HepG2 (cell line): Measurements from ENCODE around the gene COL27A1. TPM values are rescaled to one million over a fixed set of nuclear protein-coding genes. Genes with fewer than 3 reads are reported as not detected.

Experiments
- ATAC-seq: fragments of 200-7000 bp; cut with Tn5 transposase; 3 replicates; pipeline ENCODE4 v1.9.1; 2020; ENCODE audit warnings: mild to moderate bottlenecking, moderate library complexity
- BruUV-seq: library from RNA; stranded (reverse); fragments of 400-500 nt; replicated peaks from 2 replicates; lab custom pipeline; 2021; lab: Mats Ljungman, UMichigan
- CTCF ChIA-PET: fragments of 300-600 bp; formaldehyde crosslinking; extraction: SDS; loops from one replicate; lab custom pipeline; 2021; ENCODE audit warnings: low total read pairs, inconsistent platforms, low intra/inter-chr PET ratio; lab: Yijun Ruan, JAX
- POLR2A ChIA-PET: fragments of 350-600 bp; sonication (Branson Sonifier 250); formaldehyde crosslinking; loops from one replicate; lab custom pipeline; 2020; ENCODE audit warnings: antibody characterized with exemption, inconsistent platforms; lab: Yijun Ruan, JAX
- DNase-seq: peaks from one replicate; pipeline ENCODE4 v3.0.0-alpha.2; 2015; ENCODE audit warnings: low spot score
- FAIRE-seq: peaks from 3 replicates; lab custom pipeline; 2011; peaks lifted over from hg19 to GRCh38; lab: Jason Lieb, UNC
- H2AFZ ChIP-seq: one replicate; pipeline ENCODE4 v1.6.1; 2011; ENCODE audit warnings: low read length, inconsistent platforms
- H3K27ac ChIP-seq: fragments of 300-600 bp; 3 replicates; pipeline ENCODE4 v1.8.0; 2011; ENCODE audit warnings: mixed run types, mild to moderate bottlenecking, mixed read lengths, low read length, inconsistent platforms; ENCODE audit not compliant: insufficient read depth; ENCODE audit errors: extremely low read length
- H3K27me3 ChIP-seq, 2 experiments: fragments of 200-600 bp in 1 of 2; 2 replicates in 1 of 2; 3 replicates in 1 of 2; pipeline versions ENCODE4 v1.6.0 to v1.8.0; 2011; ENCODE audit warnings: low read length in 2 of 2, mild to moderate bottlenecking in 2 of 2, moderate library complexity in 2 of 2, inconsistent platforms in 1 of 2; ENCODE audit not compliant: insufficient read depth in 2 of 2, control insufficient read depth in 1 of 2
- H3K36me3 ChIP-seq, 2 experiments: fragments of 200-600 bp in 1 of 2; replicated peaks in 1 of 2; 2 replicates in 1 of 2; 3 replicates in 1 of 2; pipeline versions ENCODE4 v1.5.1 to v1.8.0; 2011; ENCODE audit warnings: low read length in 2 of 2, inconsistent platforms in 1 of 2; ENCODE audit not compliant: insufficient read depth in 2 of 2, control insufficient read depth in 1 of 2
- H3K4me1 ChIP-seq: 2 replicates; pipeline ENCODE4 v1.5.1; 2012; ENCODE audit warnings: low read length, inconsistent platforms; ENCODE audit not compliant: insufficient read depth
- H3K4me2 ChIP-seq: 2 replicates; pipeline ENCODE4 v1.6.0; 2011; ENCODE audit warnings: low read depth, low read length, inconsistent platforms
- H3K4me3 ChIP-seq, 3 experiments: fragments of 200-600 bp in 1 of 3; sonication (generic), shearing (Covaris generic) in 1 of 3; replicated peaks in 1 of 3; 2 replicates each; pipeline ENCODE4 v1.5.1; 2011 to 2016; ENCODE audit warnings: low read length in 3 of 3, inconsistent platforms in 2 of 3, low read depth in 2 of 3, mild to moderate bottlenecking in 2 of 3, control low read depth in 1 of 3, mixed read lengths in 1 of 3; ENCODE audit not compliant: insufficient read depth in 1 of 3
- H3K79me2 ChIP-seq: one replicate; pipeline ENCODE4 v1.6.1; 2011; ENCODE audit warnings: low read length, inconsistent platforms; ENCODE audit not compliant: insufficient read depth
- H3K9ac ChIP-seq: 2 replicates; pipeline ENCODE4 v1.6.0; 2011; ENCODE audit warnings: mild to moderate bottlenecking, low read depth, low read length, inconsistent platforms; ENCODE audit not compliant: insufficient read depth
- H3K9me3 ChIP-seq: 2 replicates; pipeline ENCODE4 v1.5.1; 2012; ENCODE audit warnings: mild to moderate bottlenecking, low read length
- H4K20me1 ChIP-seq: 2 replicates; pipeline ENCODE4 v1.6.0; 2011; ENCODE audit warnings: inconsistent platforms, mild to moderate bottlenecking, low read length, moderate library complexity; ENCODE audit not compliant: insufficient read depth
- AGO2 ChIP-seq: fragments of 200-400 bp; formaldehyde crosslinking; optimal IDR thresholded peaks from 2 replicates; pipeline ENCODE3; 2017; ENCODE audit warnings: mild to moderate bottlenecking, low read depth, low read length, moderate library complexity
- FOXA1 ChIP-seq, 2 experiments: fragments of 450-650 bp in 1 of 2; sonication (generic) in 1 of 2; formaldehyde crosslinking in 1 of 2; IDR thresholded peaks; 2 replicates each; pipeline versions ENCODE4 v1.4.0 to v1.6.1; 2016 to 2020; ENCODE audit warnings: missing genetic modification reagents in 1 of 2
- FOXJ3 ChIP-seq: sonication (generic); formaldehyde crosslinking; IDR thresholded peaks from 2 replicates; pipeline ENCODE4 v1.4.0; 2020; ENCODE audit warnings: missing genetic modification reagents, mild to moderate bottlenecking, borderline replicate concordance
- FOXK1 ChIP-seq: sonication (generic); formaldehyde crosslinking; IDR thresholded peaks from 2 replicates; pipeline ENCODE4 v1.4.0; 2020; ENCODE audit warnings: low read depth, missing genetic modification reagents, borderline replicate concordance
- HMGA1 ChIP-seq: sonication (generic); formaldehyde crosslinking; conservative IDR thresholded peaks from 2 replicates; pipeline ENCODE4 v1.4.0; 2020; ENCODE audit warnings: missing genetic modification reagents
- HNRNPLL ChIP-seq: fragments of 200-400 bp; formaldehyde crosslinking; IDR thresholded peaks from 2 replicates; pipeline ENCODE4 v1.6.1; 2017; ENCODE audit warnings: mild to moderate bottlenecking, low read depth, low read length; ENCODE audit not compliant: poor library complexity, severe bottlenecking
- MIER2 ChIP-seq: IDR thresholded peaks from 2 replicates; pipeline ENCODE4 v1.6.1; 2016; ENCODE audit warnings: missing biosample characterization, missing genetic modification reagents
- MZF1 ChIP-seq: sonication (generic); formaldehyde crosslinking; IDR thresholded peaks from 2 replicates; pipeline ENCODE4 v1.8.1; 2023; ENCODE audit warnings: mild to moderate bottlenecking, missing genetic modification reagents, borderline replicate concordance
- RBFOX2 ChIP-seq: fragments of 200-400 bp; formaldehyde crosslinking; IDR thresholded peaks from 2 replicates; pipeline ENCODE4 v1.6.1; 2017; ENCODE audit warnings: low read depth, mild to moderate bottlenecking, low read length
- RFXANK ChIP-seq: IDR thresholded peaks from 2 replicates; pipeline ENCODE4 v1.6.1; 2016
- SOX13 ChIP-seq, 3 experiments: fragments of 450-650 bp in 1 of 3; sonication (generic) in 1 of 3; formaldehyde crosslinking in 1 of 3; IDR thresholded peaks in 2 of 3; conservative IDR thresholded peaks in 1 of 3; 2 replicates each; pipeline versions ENCODE4 v1.5.0 to v1.6.1; 2016 to 2020; ENCODE audit warnings: antibody characterized with exemption in 1 of 3, mild to moderate bottlenecking in 1 of 3, missing compliant biosample characterization in 1 of 3, missing genetic modification reagents in 1 of 3, moderate library complexity in 1 of 3
- XBP1 ChIP-seq: sonication (generic); formaldehyde crosslinking; IDR thresholded peaks from 2 replicates; pipeline ENCODE4 v1.5.0; 2020; ENCODE audit warnings: missing genetic modification reagents
- YY1 ChIP-seq: IDR thresholded peaks from 2 replicates; pipeline ENCODE4 v1.6.1; 2011; ENCODE audit warnings: low read length, low read depth, moderate library complexity, mild to moderate bottlenecking; ENCODE audit not compliant: insufficient read depth, insufficient replicate concordance
- ZFX ChIP-seq: sonication (generic); formaldehyde crosslinking; IDR thresholded peaks from 2 replicates; pipeline ENCODE4 v1.4.0; 2020; ENCODE audit warnings: mild to moderate bottlenecking, low read depth, missing genetic modification reagents, moderate library complexity
- ZNF234 ChIP-seq: sonication (generic); formaldehyde crosslinking; conservative IDR thresholded peaks from 2 replicates; pipeline ENCODE4 v1.5.1; 2020; ENCODE audit warnings: mild to moderate bottlenecking, missing genetic modification reagents
- ZNF33B ChIP-seq: sonication (generic); formaldehyde crosslinking; IDR thresholded peaks from 2 replicates; pipeline ENCODE4 v1.5.1; 2020; ENCODE audit warnings: mild to moderate bottlenecking, missing genetic modification reagents
- ZNF44 ChIP-seq: sonication (generic); formaldehyde crosslinking; IDR thresholded peaks from 2 replicates; pipeline ENCODE4 v1.5.1; 2020; ENCODE audit warnings: mild to moderate bottlenecking, missing genetic modification reagents
- ZNF850 ChIP-seq: sonication (generic); formaldehyde crosslinking; conservative IDR thresholded peaks from 2 replicates; pipeline ENCODE4 v1.9.0; 2021; ENCODE audit warnings: mild to moderate bottlenecking, missing genetic modification reagents
- WGBS: methylation state at CpG from one replicate; pipeline ENCODE4 v1.1.6; 2017; ENCODE audit warnings: low lambda C conversion rate; 5-methylcytosine and 5-hydroxymethylcytosine counted together
- in situ Hi-C: cut with HindIII; loops from 2 replicates; pipeline ENCODE4 v1.10.0; 2017; ENCODE audit warnings: low pct_unique_long_range_greater_than_20kb; ENCODE audit not compliant: extremely low pct_ligation_motif_present
- intact Hi-C: fragments of 100-400 bp; cut with micrococcal nuclease; formaldehyde crosslinking; loops from one replicate; pipeline ENCODE4 v1.10.0; 2022; ENCODE audit not compliant: unreplicated experiment
- polyA plus RNA-seq, 8 experiments: library from polyadenylated mRNA; depleted of rRNA in 3 of 8; stranded (reverse) in 7 of 8; unstranded in 1 of 8; fragments of >200 nt; fragmentation: Illumina TruSeq in 4 of 8; extraction: Trizol in 4 of 8; gene quantifications; 2 replicates each; pipeline versions ENCODE4 v1.2.1 to v1.2.3, GENCODE V29; 2011 to 2016; ENCODE audit warnings: low read depth in 4 of 8, missing spikeins in 1 of 8, mixed read lengths in 1 of 8; ENCODE audit not compliant: insufficient read depth in 1 of 8
- total RNA-seq, 5 experiments: library from RNA; depleted of rRNA; stranded (reverse); fragments of >200 nt; fragmentation: Illumina TruSeq; extraction: Trizol; gene quantifications; 2 replicates each; pipeline ENCODE4 v1.2.3, GENCODE V29; 2016; ENCODE audit warnings: low read depth in 1 of 5
- TF ChIP-seq, protein P1 (sequence below): sonication (generic); formaldehyde crosslinking; conservative IDR thresholded peaks from 2 replicates; pipeline ENCODE4 v1.4.0; 2020; ENCODE audit warnings: missing genetic modification reagents

Gene COL27A1
- total and polyA plus RNA-seq, 2 of the 13 experiments (the other 11 are each of a cell fraction or from before 2014, with no cell fraction given): 71.3 to 89.1 TPM

GRCh38 chr9:114168281-114169028 is 13.1 kb downstream of the COL27A1 start:
- in situ Hi-C loops: no loop called here
- DNase-seq: no peak
- H3K4me3 ChIP-seq: no peak overlapping the region
- no peak for ATAC-seq
- peaks cover 42% of the 10 kb centered on the region for H3K79me2 ChIP-seq
- no peak for FAIRE-seq
- intact Hi-C loops: no loop called here
- TF ChIP-seq FOXK1 (no peak), FOXA1 (IDR thresholded peaks at IDR 0.05) (no peak), FOXA1 (CRISPR knock-in tag; IDR thresholded peaks at IDR 0.05) (no peak), MZF1 (CRISPR knock-in tag) (no peak), SOX13 (IDR thresholded peaks at IDR 0.05) (no peak), SOX13 (CRISPR knock-in tag; conservative IDR thresholded peaks at IDR 0.05 in 1 of 2, IDR thresholded peaks at IDR 0.05 in 1 of 2) (no peak), RFXANK (CRISPR knock-in tag) (no peak), XBP1 (CRISPR knock-in tag) (no peak), RBFOX2 (0 out of 2 replicates have a peak, but pooled peaks have one; percentile 2), HNRNPLL (peak; percentile 9), FOXJ3 (CRISPR knock-in tag) (no peak), ZNF44 (CRISPR knock-in tag) (no peak), YY1 (no peak), ZFX (CRISPR knock-in tag) (no peak), HMGA1 (CRISPR knock-in tag) (no peak), ZNF33B (CRISPR knock-in tag) (no peak), ZNF234 (CRISPR knock-in tag) (no peak), MIER2 (CRISPR knock-in tag) (no peak), ZNF850 (CRISPR knock-in tag) (no peak), AGO2 (peak; percentile 54)
- TF ChIP-seq, protein P1, sequence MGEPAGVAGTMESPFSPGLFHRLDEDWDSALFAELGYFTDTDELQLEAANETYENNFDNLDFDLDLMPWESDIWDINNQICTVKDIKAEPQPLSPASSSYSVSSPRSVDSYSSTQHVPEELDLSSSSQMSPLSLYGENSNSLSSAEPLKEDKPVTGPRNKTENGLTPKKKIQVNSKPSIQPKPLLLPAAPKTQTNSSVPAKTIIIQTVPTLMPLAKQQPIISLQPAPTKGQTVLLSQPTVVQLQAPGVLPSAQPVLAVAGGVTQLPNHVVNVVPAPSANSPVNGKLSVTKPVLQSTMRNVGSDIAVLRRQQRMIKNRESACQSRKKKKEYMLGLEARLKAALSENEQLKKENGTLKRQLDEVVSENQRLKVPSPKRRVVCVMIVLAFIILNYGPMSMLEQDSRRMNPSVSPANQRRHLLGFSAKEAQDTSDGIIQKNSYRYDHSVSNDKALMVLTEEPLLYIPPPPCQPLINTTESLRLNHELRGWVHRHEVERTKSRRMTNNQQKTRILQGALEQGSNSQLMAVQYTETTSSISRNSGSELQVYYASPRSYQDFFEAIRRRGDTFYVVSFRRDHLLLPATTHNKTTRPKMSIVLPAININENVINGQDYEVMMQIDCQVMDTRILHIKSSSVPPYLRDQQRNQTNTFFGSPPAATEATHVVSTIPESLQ (CRISPR knock-in tag): no peak
- H3K27ac ChIP-seq: no peak overlapping the region
- TSS peak; percentile 63 for BruUV-seq
- ChIA-PET CTCF (no interaction called here), POLR2A (interaction anchor here (0.7 kb wide), 1 partner anchor 14 kb away, joined by 3 read pairs; no protein-coding TSS in a partner anchor)
- H3K4me2 ChIP-seq: no peak overlapping the region
- H3K9ac ChIP-seq: no peak overlapping the region
- 94% methylated on average over 22 of the region's 22 CpGs for WGBS
- no peaks in the 10 kb centered on the region for H3K27me3 ChIP-seq
- peaks cover 33% of the 10 kb centered on the region for H3K4me1 ChIP-seq
- peaks cover 31 to 78% of the 10 kb centered on the region in 2 experiments for H3K36me3 ChIP-seq
- H4K20me1 ChIP-seq: peaks cover 23% of the 10 kb centered on the region; the same call in 1 of the 2 replicates
- no peak overlapping the region for H2AFZ ChIP-seq
- H3K9me3 ChIP-seq: no peaks in the 10 kb centered on the region
